ENCODE results near the gene HSPA14.
"Not testable (repeated sequence)": the region's sequence is repeated elsewhere in the genome, so short reads cannot be mapped to it uniquely, and the experiment has no call there.

Gene HSPA14

GRCh38 chr10:14838582-14839304, 637 bp downstream of the HSPA14 start:
- DNase-seq (ENCODE audit: low read depth) = peak; percentile 8

- no peak for DNase-seq (ENCODE audit: low read depth)
Measured at GRCh38 chr10:14839305-14839695, 1.2 kb downstream of the HSPA14 start.

- DNase-seq (ENCODE audit: low read depth) = no peak
Measured at GRCh38 chr10:14840178-14840577, 2.1 kb downstream of the HSPA14 start.

GRCh38 chr10:14843327-14843988, 5.4 kb downstream of the HSPA14 start:
- DNase-seq (ENCODE audit: low read depth) = no peak

- no peak for DNase-seq (ENCODE audit: low read depth)
Measured at GRCh38 chr10:14844948-14845347, 6.8 kb downstream of the HSPA14 start.

GRCh38 chr10:14852236-14852635, 14.1 kb downstream of the HSPA14 start:
- DNase-seq (ENCODE audit: low read depth) = no peak

- DNase-seq (ENCODE audit: low read depth) = no peak
Measured at GRCh38 chr10:14855453-14855852, 17.3 kb downstream of the HSPA14 start.

GRCh38 chr10:14858338-14858960, 20.3 kb downstream of the HSPA14 start:
- DNase-seq (ENCODE audit: low read depth) = no peak

GRCh38 chr10:14859043-14859442, 20.9 kb downstream of the HSPA14 start:
- no peak for DNase-seq (ENCODE audit: low read depth)

- DNase-seq (ENCODE audit: low read depth) = no peak
Measured at GRCh38 chr10:14859775-14860174, 21.7 kb downstream of the HSPA14 start.

GRCh38 chr10:14860791-14861190, 22.7 kb downstream of the HSPA14 start:
- no peak for DNase-seq (ENCODE audit: low read depth)

- not testable (repeated sequence) for DNase-seq (ENCODE audit: low read depth)
Measured at GRCh38 chr10:14864466-14864865, 26.4 kb downstream of the HSPA14 start.

GRCh38 chr10:14864871-14865270, 26.8 kb downstream of the HSPA14 start:
- DNase-seq (ENCODE audit: low read depth) = not testable (repeated sequence)

- no peak for DNase-seq (ENCODE audit: low read depth)
Measured at GRCh38 chr10:14873090-14873760, 35.1 kb downstream of the HSPA14 start.

- no peak for DNase-seq (ENCODE audit: low read depth)
Measured at GRCh38 chr10:14875941-14876340, 37.8 kb downstream of the HSPA14 start.

GRCh38 chr10:14876764-14877163, 38.7 kb downstream of the HSPA14 start:
- no peak for DNase-seq (ENCODE audit: low read depth)

- DNase-seq (ENCODE audit: low read depth) = peak; percentile 90
Measured at GRCh38 chr10:14878266-14879123, 40.4 kb downstream of the HSPA14 start, which contains the start of gene SUV39H2. SUV39H2 (plus strand) TSS chr10:14878866; CDS start chr10:14878889, 23 bp downstream.

- peak; percentile 11 for DNase-seq (ENCODE audit: low read depth)
Measured at GRCh38 chr10:14879124-14879927, 41.2 kb downstream of the HSPA14 start.

GRCh38 chr10:14879928-14880193, 41.8 kb downstream of the HSPA14 start:
- DNase-seq (ENCODE audit: low read depth) = no peak

- DNase-seq (ENCODE audit: low read depth) = no peak
Measured at GRCh38 chr10:14880229-14880628, 42.1 kb downstream of the HSPA14 start.

GRCh38 chr10:14884082-14884481, 46.0 kb downstream of the HSPA14 start:
- no peak for DNase-seq (ENCODE audit: low read depth)
